ENCODE data around the gene ZMYM4.

Gene ZMYM4

GRCh38 chr1:35243691-35244090, 24.8 kb upstream of the ZMYM4 start:
- DNase-seq (ENCODE audit: low read depth in 1 of 2, low spot score in 1 of 2), result peak; percentile 28 to 57
- no peaks in the 10 kb centered on the region for H3K27me3 ChIP-seq (ENCODE audit: insufficient read depth, poor library complexity, severe bottlenecking)
- H3K27ac ChIP-seq (replicated peaks), result no peak overlapping the region
- H3K4me3 ChIP-seq (replicated peaks; ENCODE audit: insufficient read depth, low read length), result no peak overlapping the region
- TF ChIP-seq POLR2AphosphoS5 (IDR thresholded peaks at IDR 0.05; ENCODE audit: low read depth), result no peak
- TF ChIP-seq CTCF (IDR thresholded peaks at IDR 0.05; ENCODE audit: insufficient read depth, low read length), result no peak
- peak; percentile 25; the same call in 1 of the 2 replicates for TF ChIP-seq SPI1 (IDR thresholded peaks at IDR 0.05; ENCODE audit: borderline replicate concordance, low read depth)
- no peak for TF ChIP-seq REST (IDR thresholded peaks at IDR 0.05; ENCODE audit: insufficient replicate concordance, low read depth)
- no peak for TF ChIP-seq GABPA (IDR thresholded peaks at IDR 0.05; ENCODE audit: low read depth)

- H3K27ac ChIP-seq (replicated peaks), result no peak overlapping the region
- DNase-seq (ENCODE audit: low read depth in 1 of 2, low spot score in 1 of 2), result no peak
Observed at GRCh38 chr1:35247256-35247655, 21.3 kb upstream of the ZMYM4 start.

GRCh38 chr1:35253941-35254340, 14.6 kb upstream of the ZMYM4 start:
- Histone ChIP-seq H3K4me3 (replicated peaks; ENCODE audit: insufficient read depth, low read length) (no peak overlapping the region), H3K27me3 (ENCODE audit: insufficient read depth, poor library complexity, severe bottlenecking) (no peaks in the 10 kb centered on the region), H3K27ac (replicated peaks) (no peak overlapping the region)
- no peak for DNase-seq (ENCODE audit: low read depth in 1 of 2, low spot score in 1 of 2)
- TF ChIP-seq REST (IDR thresholded peaks at IDR 0.05; ENCODE audit: insufficient replicate concordance, low read depth) (no peak), SPI1 (IDR thresholded peaks at IDR 0.05; ENCODE audit: borderline replicate concordance, low read depth) (no peak), GABPA (IDR thresholded peaks at IDR 0.05; ENCODE audit: low read depth) (no peak), CTCF (IDR thresholded peaks at IDR 0.05; ENCODE audit: insufficient read depth, low read length) (no peak), POLR2AphosphoS5 (IDR thresholded peaks at IDR 0.05; ENCODE audit: low read depth) (no peak)

More at GRCh38 chr1:35247256-35247655, 21.3 kb upstream of the ZMYM4 start:
- Histone ChIP-seq H3K4me3 (replicated peaks; ENCODE audit: insufficient read depth, low read length) (no peak overlapping the region), H3K27me3 (ENCODE audit: insufficient read depth, poor library complexity, severe bottlenecking) (no peaks in the 10 kb centered on the region)
- no peak for TF ChIP-seq REST (IDR thresholded peaks at IDR 0.05; ENCODE audit: insufficient replicate concordance, low read depth)
- no peak for TF ChIP-seq POLR2AphosphoS5 (IDR thresholded peaks at IDR 0.05; ENCODE audit: low read depth)
- no peak for TF ChIP-seq CTCF (IDR thresholded peaks at IDR 0.05; ENCODE audit: insufficient read depth, low read length)
- no peak for TF ChIP-seq GABPA (IDR thresholded peaks at IDR 0.05; ENCODE audit: low read depth)
